ENCODE results near the gene CMTM2. TPM values are rescaled to one million over a fixed set of nuclear protein-coding genes. Genes with fewer than 3 reads are reported as not detected.

Gene CMTM2
- total and polyA plus RNA-seq, 2 of the 4 experiments (the other 2 are of a cell fraction): not detected

GRCh38 chr16:66572356-66572755, 6.9 kb upstream of the CMTM2 start:
- TF ChIP-seq USF2 (IDR thresholded peaks at IDR 0.05; ENCODE audit: low read depth, low read length) (no peak), RAD21 (IDR thresholded peaks at IDR 0.05; ENCODE audit: low read length) (no peak), NFE2L2 (IDR thresholded peaks at IDR 0.05; ENCODE audit: low read depth, low read length) (no peak), ELK1 (IDR thresholded peaks at IDR 0.05; ENCODE audit: borderline replicate concordance, low read depth, low read length) (no peak), CHD1 (IDR thresholded peaks at IDR 0.05; ENCODE audit: low read depth, low read length) (no peak), POLR2A (IDR thresholded peaks at IDR 0.05; ENCODE audit: low read depth, low read length) (no peak), FOS (IDR thresholded peaks at IDR 0.05; ENCODE audit: low read depth, low read length) (no peak), MAZ (IDR thresholded peaks at IDR 0.05; ENCODE audit: borderline replicate concordance, low read depth, low read length) (no peak), MXI1 (IDR thresholded peaks at IDR 0.05; ENCODE audit: borderline replicate concordance, low read depth, low read length) (no peak), MAFK (IDR thresholded peaks at IDR 0.05; ENCODE audit: low read depth, low read length) (no peak), BHLHE40 (IDR thresholded peaks at IDR 0.05; ENCODE audit: low read depth, low read length) (no peak), RCOR1 (IDR thresholded peaks at IDR 0.05; ENCODE audit: insufficient replicate concordance, low read length) (no peak), RFX5 (IDR thresholded peaks at IDR 0.05; ENCODE audit: low read depth, low read length) (no peak), CEBPB (IDR thresholded peaks at IDR 0.05; ENCODE audit: low read depth, low read length) (no peak), SMC3 (IDR thresholded peaks at IDR 0.05; ENCODE audit: low read depth, low read length) (no peak), CTCF (conservative IDR thresholded peaks at IDR 0.05; ENCODE audit: low read depth, low read length) (no peak)
- BruUV-seq (replicated peaks): no TSS peak
- intact Hi-C loops (cut with micrococcal nuclease): no loop called here

More at GRCh38 chr16:66572356-66572755, 6.9 kb upstream of the CMTM2 start:
- no peak overlapping the region for H3K14ac ChIP-seq (replicated peaks; ENCODE audit: low read depth, low read length)
- DNase-seq: no peak
- no peak overlapping the region for H2BK5ac ChIP-seq (ENCODE audit: low read depth, low read length, poor library complexity, severe bottlenecking)
- H3K4me3 ChIP-seq (ENCODE audit: insufficient read depth, low read depth, low read length): no peak overlapping the region
- H3K27me3 ChIP-seq (ENCODE audit: control insufficient read depth, insufficient read depth, low read length): peaks cover 3% of the 10 kb centered on the region
- H4K20me1 ChIP-seq (ENCODE audit: insufficient read depth, low read length): peaks cover 6% of the 10 kb centered on the region; the same call in 1 of the 2 replicates
- H3K56ac ChIP-seq (ENCODE audit: extremely low read depth, insufficient read depth, low read length): no peak overlapping the region
- H3K4me2 ChIP-seq (ENCODE audit: low read depth, low read length): no peak overlapping the region
- no peak overlapping the region; the same call in 1 of the 2 replicates for H2AK5ac ChIP-seq (ENCODE audit: low read depth, low read length)
- peaks cover 8% of the 10 kb centered on the region for H3K9me1 ChIP-seq (ENCODE audit: insufficient read depth, low read length)
- H3K18ac ChIP-seq (ENCODE audit: low read depth, low read length): no peak overlapping the region
- H3K36me3 ChIP-seq (ENCODE audit: control insufficient read depth, insufficient read depth, low read length): peaks cover 2% of the 10 kb centered on the region; the same call in 1 of the 2 replicates
- H2BK15ac ChIP-seq (ENCODE audit: low read depth, low read length): no peak overlapping the region
- H4K91ac ChIP-seq (ENCODE audit: insufficient read depth, low read depth, low read length): no peak overlapping the region
- H3K23ac ChIP-seq (ENCODE audit: low read depth, low read length): no peak overlapping the region
- no peak overlapping the region for H3K4ac ChIP-seq (ENCODE audit: low read depth, low read length)
- H3K9me3 ChIP-seq (ENCODE audit: control insufficient read depth, insufficient read depth, low read length): no peaks in the 10 kb centered on the region
- no peak overlapping the region for H3K9ac ChIP-seq (ENCODE audit: low read depth, low read length)
- in situ Hi-C loops (cut with MboI; ENCODE audit: low sequenced_read_pairs): no loop called here
- no peak overlapping the region for H4K8ac ChIP-seq (ENCODE audit: low read depth in 2 of 2, low read length in 2 of 2)
- POLR2A ChIA-PET (ENCODE audit: unreplicated experiment): no interaction called here
- WGBS, 2 experiments (ENCODE audit: extremely low coverage in 2 of 2, insufficient read length in 1 of 2): no CpG with 5 or more reads among the region's 2 CpGs
- dilution Hi-C loops (cut with HindIII; ENCODE audit: low sequenced_read_pairs, unreplicated experiment): no loop called here
- H2BK120ac ChIP-seq (ENCODE audit: low read depth, low read length): no peak overlapping the region
- H3K4me1 ChIP-seq (ENCODE audit: control insufficient read depth, insufficient read depth, low read length): peaks cover 8% of the 10 kb centered on the region
- H2BK20ac ChIP-seq (ENCODE audit: low read depth, low read length): no peak overlapping the region
- CTCF ChIA-PET: no interaction called here
- H3K27ac ChIP-seq (ENCODE audit: insufficient read depth, low read length): no peak overlapping the region
- no peak for ATAC-seq (ENCODE audit: low read depth)
- no peak overlapping the region for H4K5ac ChIP-seq (ENCODE audit: low read depth, low read length)
- no peak overlapping the region for H2AK9ac ChIP-seq (replicated peaks; ENCODE audit: low read depth, low read length, poor library complexity)
- H3K79me1 ChIP-seq (ENCODE audit: low read depth in 1 of 2, low read length in 2 of 2): no peaks in the 10 kb centered on the region
- no peak overlapping the region for H2AFZ ChIP-seq (replicated peaks; ENCODE audit: low read length, poor library complexity)
